ENCODE measurements around the gene CACNB4. TPM values are rescaled to one million over a fixed set of nuclear protein-coding genes. Genes with fewer than 3 reads are reported as not detected.

The CACNB4 gene
- total and polyA plus RNA-seq, 2 donors, result 4.8 to 33.9 TPM

DNA sequence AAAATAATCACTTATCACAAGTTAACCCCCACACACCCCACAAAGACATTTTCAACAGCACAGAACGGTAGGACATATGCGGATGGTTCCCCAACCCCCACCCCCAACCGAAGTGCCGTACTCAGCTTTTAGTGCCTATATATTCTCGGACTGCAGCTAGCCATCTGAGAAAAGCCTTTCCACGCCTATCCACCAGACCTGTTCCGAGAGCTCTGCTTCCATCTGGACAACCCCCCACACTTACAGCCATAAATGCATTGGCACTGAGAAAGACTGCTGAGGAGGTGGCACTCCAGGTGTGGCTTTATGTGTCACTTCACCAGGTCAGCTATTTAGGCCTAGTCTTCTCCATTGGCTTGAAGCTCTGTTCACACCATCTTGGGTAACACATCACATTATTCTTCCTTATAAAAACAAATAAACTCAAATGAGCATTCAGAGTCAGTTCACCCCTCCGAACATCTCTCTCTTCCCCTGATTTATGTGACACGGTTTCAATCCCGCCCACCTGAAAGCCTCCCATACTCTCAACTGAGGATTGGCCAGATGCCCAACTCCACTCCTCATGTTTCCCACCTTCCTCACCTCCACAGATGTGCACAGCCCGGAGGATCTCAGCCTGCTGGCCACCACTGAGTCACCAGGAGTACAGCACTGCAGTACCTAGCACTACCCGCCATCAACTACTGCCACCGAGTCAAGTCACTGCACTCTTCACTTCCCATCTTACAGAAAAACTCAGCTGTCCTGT, 127.4 kb downstream of the CACNB4 start:
- 96% methylated on average over 13 of the region's 13 CpGs for WGBS
- Histone ChIP-seq H3K36me3 (ENCODE audit: insufficient read depth) (no peaks in the 10 kb centered on the region), H3K4me1 (ENCODE audit: insufficient read depth) (no peaks in the 10 kb centered on the region), H3K4me3 (ENCODE audit: low read depth, low read length) (no peak overlapping the region), H3K27ac (ENCODE audit: low read depth) (no peak overlapping the region)
- DNase-seq (ENCODE audit: extremely low spot score), result no peak

DNA sequence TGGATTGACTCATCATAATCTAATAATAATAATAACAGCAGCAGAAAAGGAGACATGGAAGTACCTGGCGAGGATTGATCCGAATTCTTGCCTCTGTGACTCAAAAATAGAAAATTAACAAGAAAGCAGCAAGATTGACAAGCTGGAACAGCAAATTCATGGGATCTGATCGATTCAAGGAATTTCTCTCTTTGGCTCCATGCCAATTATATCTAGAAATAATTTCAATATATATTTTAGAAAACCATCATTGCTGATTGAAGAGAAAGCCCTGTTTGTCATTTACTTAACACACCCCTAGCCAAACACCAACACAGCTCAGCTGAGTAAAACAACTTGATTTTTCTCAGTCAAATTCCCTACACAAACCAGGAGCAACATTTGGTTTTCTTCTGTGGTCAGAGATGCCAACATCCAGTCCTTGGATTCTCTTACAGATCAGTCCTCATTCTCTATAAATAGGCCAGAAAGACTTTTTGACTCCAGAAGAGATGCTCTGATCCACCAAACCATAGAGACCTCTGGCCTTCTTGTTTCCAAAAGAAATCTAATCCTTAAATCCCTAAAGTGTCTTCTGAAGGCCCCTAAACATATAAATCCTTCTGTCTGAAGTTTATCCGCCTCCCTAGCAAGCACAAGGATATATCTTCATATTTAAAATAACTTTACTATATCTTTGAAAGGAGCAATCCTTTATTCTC, 129.9 kb downstream of the CACNB4 start:
- no peaks in the 10 kb centered on the region for H3K4me1 ChIP-seq (ENCODE audit: insufficient read depth)
- WGBS, result 78% methylated on average over 4 of the region's 4 CpGs

DNA sequence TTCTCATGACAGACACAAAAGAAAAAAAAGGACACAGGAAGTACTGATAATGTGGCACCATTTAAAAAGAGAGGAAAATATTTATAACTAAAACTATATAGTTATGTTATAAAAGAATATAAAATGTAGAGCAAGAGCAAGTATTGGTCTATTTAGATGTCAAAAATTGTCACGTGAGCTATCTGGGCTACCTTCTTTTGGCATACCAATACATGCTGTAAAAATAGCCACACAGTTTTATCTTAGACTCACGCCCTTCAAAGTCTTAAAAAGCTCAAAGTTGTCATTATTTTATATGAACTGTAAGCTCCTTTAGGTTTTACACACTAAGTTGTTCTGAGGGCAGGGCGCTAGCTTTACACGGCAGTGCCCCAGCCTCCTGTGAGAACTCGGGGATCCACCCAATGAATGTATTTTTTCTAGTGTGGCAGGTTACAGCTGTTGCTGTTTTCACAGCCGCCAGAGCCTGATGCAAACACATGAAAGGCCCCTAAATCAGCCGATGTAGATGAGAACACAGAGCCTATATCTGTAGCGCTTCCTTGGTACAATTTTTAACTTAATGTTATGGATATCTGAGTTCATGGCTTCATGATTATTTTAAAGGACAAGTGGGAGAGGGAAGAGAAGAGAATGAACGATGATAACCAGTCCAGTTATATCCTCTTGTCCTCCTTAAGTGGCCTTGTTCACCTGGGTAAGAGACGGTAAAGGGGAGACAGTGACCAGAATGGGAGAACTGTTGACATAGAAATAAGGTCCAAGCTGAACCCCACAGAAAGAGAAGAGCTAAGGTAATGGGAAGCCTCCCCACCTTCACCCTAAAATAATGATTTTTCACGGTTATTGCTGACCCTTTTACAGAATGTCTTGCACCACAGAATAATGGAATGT, 130.8 kb downstream of the CACNB4 start:
- 64% methylated on average over 11 of the region's 11 CpGs for WGBS
- H3K27ac ChIP-seq (ENCODE audit: low read depth), result no peak overlapping the region

More for the DNA sequence above, 129.9 kb downstream of the CACNB4 start:
- Histone ChIP-seq H3K27ac (ENCODE audit: low read depth) (no peak overlapping the region), H3K36me3 (ENCODE audit: insufficient read depth) (no peaks in the 10 kb centered on the region), H3K4me3 (ENCODE audit: low read depth, low read length) (no peak overlapping the region)
- no peak for DNase-seq (ENCODE audit: extremely low spot score)

DNA sequence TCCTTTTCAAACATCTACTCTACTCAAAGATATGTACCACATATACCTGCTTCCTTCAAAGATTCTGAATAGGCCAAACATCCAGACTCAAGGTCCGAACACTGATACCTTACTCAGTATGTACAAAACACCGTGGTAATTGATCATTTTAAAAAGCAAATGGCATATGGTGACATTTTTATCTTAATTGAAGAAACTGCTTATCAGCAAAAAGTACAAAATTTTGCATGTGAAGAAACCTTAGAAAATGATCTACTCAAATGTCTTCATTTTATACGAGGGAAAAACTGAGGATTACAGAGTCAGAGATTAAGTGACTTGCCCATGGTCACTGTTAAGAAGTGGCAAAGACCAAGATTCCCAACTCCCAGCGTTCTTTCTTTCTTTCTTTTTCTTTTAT, 133.0 kb downstream of the CACNB4 start:
- WGBS, result 92% methylated on average over 4 of the region's 4 CpGs
- Histone ChIP-seq H3K36me3 (ENCODE audit: insufficient read depth) (no peaks in the 10 kb centered on the region), H3K4me3 (ENCODE audit: low read depth, low read length) (no peak overlapping the region), H3K4me1 (ENCODE audit: insufficient read depth) (no peaks in the 10 kb centered on the region), H3K27ac (ENCODE audit: low read depth) (no peak overlapping the region)
- no peak for DNase-seq (ENCODE audit: extremely low spot score)

More for the DNA sequence above, 130.8 kb downstream of the CACNB4 start:
- DNase-seq (ENCODE audit: extremely low spot score), result no peak
- Histone ChIP-seq H3K36me3 (ENCODE audit: insufficient read depth) (no peaks in the 10 kb centered on the region), H3K4me3 (ENCODE audit: low read depth, low read length) (no peak overlapping the region), H3K4me1 (ENCODE audit: insufficient read depth) (no peaks in the 10 kb centered on the region)

DNA sequence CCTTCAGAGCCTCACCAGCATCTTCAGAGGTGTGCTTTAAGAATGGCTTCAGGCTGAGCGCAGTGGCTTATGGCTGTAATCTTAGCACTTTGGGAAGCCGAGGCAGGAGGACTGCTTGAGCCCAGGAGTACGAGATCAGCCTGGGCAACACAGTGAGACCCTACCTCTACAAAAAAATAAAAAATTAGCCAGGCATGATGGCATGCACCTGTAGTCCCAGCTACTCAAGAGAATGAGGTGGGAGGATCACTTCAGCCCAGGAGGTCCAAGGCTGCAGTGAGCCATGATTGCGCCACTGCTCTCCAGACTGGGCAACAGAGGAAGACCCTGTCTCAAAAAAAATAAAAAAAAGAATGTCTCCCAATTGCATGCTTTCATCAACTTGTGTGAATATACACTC, 137.3 kb downstream of the CACNB4 start:
- Histone ChIP-seq H3K4me1 (ENCODE audit: insufficient read depth) (no peaks in the 10 kb centered on the region), H3K4me3 (ENCODE audit: low read depth, low read length) (no peak overlapping the region), H3K36me3 (ENCODE audit: insufficient read depth) (no peaks in the 10 kb centered on the region), H3K27ac (ENCODE audit: low read depth) (no peak overlapping the region)
- 97% methylated on average over 4 of the region's 4 CpGs for WGBS
- DNase-seq (ENCODE audit: extremely low spot score), result no peak

DNA sequence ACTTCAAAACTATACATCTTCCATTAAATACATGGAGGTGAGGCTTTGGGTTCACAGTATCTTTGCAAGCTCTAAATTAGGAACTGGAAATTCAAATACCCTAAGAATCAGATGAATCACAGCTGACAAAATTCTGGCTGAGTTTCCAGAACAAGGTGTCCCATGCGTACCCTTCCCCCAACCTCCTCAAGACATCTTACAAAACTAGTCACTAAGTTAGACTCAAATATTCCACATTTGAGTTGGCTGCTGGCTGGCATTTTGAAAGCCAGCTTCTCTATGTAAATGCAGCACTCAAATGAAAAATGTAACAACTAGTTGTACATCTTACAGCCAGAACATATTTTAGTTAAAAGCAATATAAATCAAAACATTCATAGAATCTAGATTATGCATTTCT, 139.6 kb downstream of the CACNB4 start:
- whole genome bisulfite sequencing, result 90% methylated on average over 1 of the region's 1 CpG
- Histone ChIP-seq H3K4me3 (ENCODE audit: low read depth, low read length) (no peak overlapping the region), H3K27ac (ENCODE audit: low read depth) (no peak overlapping the region), H3K4me1 (ENCODE audit: insufficient read depth) (no peaks in the 10 kb centered on the region), H3K36me3 (ENCODE audit: insufficient read depth) (no peaks in the 10 kb centered on the region)
- no peak for DNase-seq (ENCODE audit: extremely low spot score)

DNA sequence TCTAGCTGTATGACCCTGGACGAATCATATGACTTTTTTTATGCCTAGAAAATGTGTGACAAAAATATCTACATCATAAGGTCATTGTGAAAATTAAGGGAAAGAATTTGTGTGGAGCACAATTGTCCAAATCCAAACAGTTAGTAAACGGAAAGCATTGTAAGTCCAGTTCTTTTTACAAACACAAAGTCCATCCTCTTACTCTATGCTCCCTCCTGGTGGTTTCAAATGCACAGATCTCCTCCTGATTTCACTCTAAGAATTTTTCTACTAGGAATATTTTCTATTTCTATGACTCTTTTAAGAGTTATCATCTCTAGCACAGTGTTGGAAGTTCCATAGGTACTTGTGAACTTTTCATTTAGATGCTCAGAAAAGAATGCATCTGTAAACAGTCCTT, 145.4 kb downstream of the CACNB4 start:
- H3K4me1 ChIP-seq (ENCODE audit: insufficient read depth), result no peaks in the 10 kb centered on the region
- 87% methylated on average over 2 of the region's 2 CpGs for WGBS
- no peak overlapping the region for H3K27ac ChIP-seq (ENCODE audit: low read depth)
- DNase-seq (ENCODE audit: extremely low spot score), result no peak
- H3K36me3 ChIP-seq (ENCODE audit: insufficient read depth), result no peaks in the 10 kb centered on the region
- no peak overlapping the region for H3K4me3 ChIP-seq (ENCODE audit: low read depth, low read length)

DNA sequence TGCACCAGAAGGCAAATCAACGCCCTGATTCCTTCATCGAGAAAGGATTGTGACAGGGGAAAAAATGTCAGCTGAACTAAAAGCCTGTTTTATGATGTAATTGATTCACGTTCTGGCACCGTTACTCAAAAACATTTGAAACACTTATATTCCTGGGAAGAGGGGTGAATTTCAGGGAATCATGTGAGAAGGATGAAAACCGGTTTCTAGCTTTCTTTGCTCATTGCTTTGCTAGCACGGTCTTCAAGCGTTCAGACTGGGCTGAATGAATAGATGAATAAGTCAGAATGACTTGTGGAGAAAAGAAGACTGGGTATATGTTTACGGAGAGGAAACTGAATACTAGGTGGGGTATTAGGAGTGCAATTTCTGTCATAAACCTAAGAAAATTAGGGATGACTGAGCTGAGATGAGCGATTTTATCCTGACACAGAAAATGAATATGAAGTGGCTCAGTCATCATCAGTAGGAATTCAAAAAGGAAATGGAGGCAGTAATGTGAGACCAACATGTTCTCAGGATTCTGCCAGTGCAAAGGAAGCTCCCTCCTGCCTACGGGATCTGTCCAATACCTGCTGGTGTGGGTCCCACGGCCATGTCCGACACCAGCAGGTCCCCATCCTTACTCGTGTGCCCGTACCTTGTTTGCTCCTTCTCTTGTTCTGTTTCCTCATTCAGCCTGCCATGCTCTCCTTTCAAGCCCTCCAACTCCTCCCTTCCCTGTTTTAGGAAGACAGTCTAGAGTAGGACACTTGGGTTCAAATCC, 146.0 kb downstream of the CACNB4 start:
- no peak overlapping the region for H3K27ac ChIP-seq (ENCODE audit: low read depth)
- 92% methylated on average over 14 of the region's 14 CpGs for WGBS
- H3K36me3 ChIP-seq (ENCODE audit: insufficient read depth), result no peaks in the 10 kb centered on the region
- H3K4me3 ChIP-seq (ENCODE audit: low read depth, low read length), result no peak overlapping the region
- no peak for DNase-seq (ENCODE audit: extremely low spot score)
- H3K4me1 ChIP-seq (ENCODE audit: insufficient read depth), result no peaks in the 10 kb centered on the region

DNA sequence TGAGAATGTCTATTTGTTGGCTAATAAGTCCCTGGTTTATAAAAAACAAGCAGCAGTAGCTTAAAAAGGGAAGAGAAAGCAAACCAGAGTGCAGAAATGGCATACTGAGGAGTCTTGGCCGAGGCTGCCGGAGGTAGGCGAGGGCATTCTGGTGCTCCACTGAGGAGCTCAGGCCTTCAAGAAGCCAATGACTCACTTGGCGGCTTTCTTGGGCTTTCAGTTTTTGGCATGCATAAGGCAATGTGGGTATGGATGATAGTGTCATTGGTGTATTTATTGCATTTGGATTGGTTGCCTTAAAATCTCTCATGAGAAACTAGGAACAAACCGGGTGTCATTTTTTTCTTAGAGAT, 151.1 kb downstream of the CACNB4 start:
- no peak overlapping the region for H3K4me3 ChIP-seq (ENCODE audit: low read depth, low read length)
- 43% methylated on average over 5 of the region's 5 CpGs for WGBS
- DNase-seq (ENCODE audit: extremely low spot score), result no peak
- H3K36me3 ChIP-seq (ENCODE audit: insufficient read depth), result no peaks in the 10 kb centered on the region
- no peak overlapping the region for H3K27ac ChIP-seq (ENCODE audit: low read depth)
- no peaks in the 10 kb centered on the region for H3K4me1 ChIP-seq (ENCODE audit: insufficient read depth)

DNA sequence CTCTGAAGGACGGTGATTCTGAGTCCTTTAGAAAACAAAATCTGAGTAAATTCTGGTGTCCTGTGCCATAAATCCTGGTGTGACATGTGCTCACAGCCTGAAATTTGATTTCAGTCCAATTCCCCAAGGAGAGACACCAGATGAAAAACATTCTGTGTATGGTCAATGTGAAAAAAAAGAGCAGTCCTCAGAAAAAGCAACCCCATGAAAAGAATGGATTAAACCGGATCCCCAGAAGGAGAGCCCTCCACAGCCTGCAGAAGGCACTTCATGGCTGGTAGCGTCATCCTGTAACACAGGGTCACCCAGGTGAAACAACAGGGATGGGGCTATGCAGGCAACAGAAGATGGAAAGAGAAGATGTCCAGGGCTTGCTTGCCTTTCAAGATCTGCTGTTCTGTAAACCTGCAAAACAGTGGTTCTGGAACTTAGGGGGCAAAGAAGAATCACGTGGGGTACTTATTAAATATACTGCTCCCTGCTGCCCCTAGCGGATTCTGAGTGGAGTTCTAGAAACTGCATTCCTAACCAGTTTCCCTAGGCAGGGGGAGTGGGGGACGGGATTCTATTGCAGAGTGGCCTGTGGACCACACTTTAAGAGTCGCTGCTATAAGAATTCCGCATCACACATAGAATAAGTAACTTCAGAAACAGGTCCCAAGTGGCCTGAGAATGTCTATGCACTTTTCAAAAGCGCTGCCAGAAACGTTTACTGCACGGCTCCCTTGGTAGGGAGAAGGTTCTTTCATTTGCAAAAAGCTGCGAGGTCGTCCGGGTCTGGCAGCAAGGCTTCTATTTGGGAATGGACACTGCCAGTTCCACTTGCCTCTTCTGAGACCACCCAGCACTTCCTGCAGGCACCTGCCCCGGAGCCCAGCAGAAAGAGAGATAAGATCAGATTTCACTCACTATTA, 151.7 kb downstream of the CACNB4 start:
- no peaks in the 10 kb centered on the region for H3K36me3 ChIP-seq (ENCODE audit: insufficient read depth)
- H3K27ac ChIP-seq (ENCODE audit: low read depth), result no peak overlapping the region
- WGBS, result 30% methylated on average over 15 of the region's 15 CpGs
- no peak for DNase-seq (ENCODE audit: extremely low spot score)
- no peaks in the 10 kb centered on the region for H3K4me1 ChIP-seq (ENCODE audit: insufficient read depth)
- no peak overlapping the region for H3K4me3 ChIP-seq (ENCODE audit: low read depth, low read length)

DNA sequence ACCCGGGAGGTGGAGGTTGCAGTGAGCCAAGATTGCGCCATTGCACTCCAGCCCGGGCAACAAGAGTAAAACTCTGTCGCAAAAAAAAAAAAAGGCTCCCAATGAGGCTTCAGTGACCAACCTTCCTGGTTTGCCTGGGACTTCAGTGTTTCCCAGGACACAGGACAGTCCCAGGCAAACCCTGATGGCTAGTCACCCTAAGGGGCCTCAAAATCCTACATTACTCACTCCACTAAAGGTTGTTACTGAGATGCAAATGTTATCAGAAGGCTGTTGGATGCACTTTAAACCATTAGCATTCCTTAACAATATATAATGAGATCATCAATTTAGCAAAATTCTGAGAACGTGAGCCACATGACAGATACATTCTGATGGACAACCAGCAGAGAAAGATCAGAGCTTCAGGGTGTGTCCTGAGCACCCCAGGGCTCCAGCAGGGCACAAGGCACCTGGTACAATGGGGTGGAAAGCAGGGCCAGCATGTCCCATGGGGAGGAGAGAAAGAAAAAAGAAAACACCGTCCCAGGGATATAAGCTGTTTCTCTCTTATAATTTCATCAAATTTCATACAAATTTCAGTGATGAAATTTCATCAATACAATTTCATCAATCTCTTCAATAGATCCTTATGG, 152.5 kb downstream of the CACNB4 start:
- no peak overlapping the region for H3K4me3 ChIP-seq (ENCODE audit: low read depth, low read length)
- 76% methylated on average over 6 of the region's 6 CpGs for WGBS
- H3K4me1 ChIP-seq (ENCODE audit: insufficient read depth), result no peaks in the 10 kb centered on the region
- no peak overlapping the region for H3K27ac ChIP-seq (ENCODE audit: low read depth)
- no peaks in the 10 kb centered on the region for H3K36me3 ChIP-seq (ENCODE audit: insufficient read depth)
- DNase-seq (ENCODE audit: extremely low spot score), result no peak

DNA sequence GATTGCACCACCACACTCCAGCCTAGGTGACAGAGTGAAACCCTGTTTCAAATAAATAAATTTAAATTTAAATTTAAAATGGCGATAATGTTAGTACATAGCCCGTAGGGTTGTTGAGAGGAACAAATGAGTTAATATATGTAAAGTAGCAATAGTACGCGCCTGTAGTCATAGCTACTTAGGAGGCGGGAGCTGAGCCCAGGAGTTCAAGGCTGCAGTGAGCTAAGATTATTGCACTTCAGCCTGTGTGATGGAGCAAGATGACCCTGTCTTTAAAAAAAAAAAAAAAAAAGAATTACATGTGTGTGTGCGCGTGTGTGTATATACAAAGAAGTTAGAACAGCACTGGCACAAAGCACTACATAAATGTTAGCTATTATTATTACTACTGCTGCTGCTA, 153.2 kb downstream of the CACNB4 start:
- DNase-seq (ENCODE audit: extremely low spot score), result no peak
- no peaks in the 10 kb centered on the region for H3K4me1 ChIP-seq (ENCODE audit: insufficient read depth)
- WGBS, result 98% methylated on average over 7 of the region's 7 CpGs
- H3K27ac ChIP-seq (ENCODE audit: low read depth), result no peak overlapping the region
- H3K4me3 ChIP-seq (ENCODE audit: low read depth, low read length), result no peak overlapping the region
- no peaks in the 10 kb centered on the region for H3K36me3 ChIP-seq (ENCODE audit: insufficient read depth)
